ENCODE measurements around the gene CDCP2.
A peak's percentile ranks its signal among the peaks of the same experiment; 100 is the strongest.

The CDCP2 gene

DNA sequence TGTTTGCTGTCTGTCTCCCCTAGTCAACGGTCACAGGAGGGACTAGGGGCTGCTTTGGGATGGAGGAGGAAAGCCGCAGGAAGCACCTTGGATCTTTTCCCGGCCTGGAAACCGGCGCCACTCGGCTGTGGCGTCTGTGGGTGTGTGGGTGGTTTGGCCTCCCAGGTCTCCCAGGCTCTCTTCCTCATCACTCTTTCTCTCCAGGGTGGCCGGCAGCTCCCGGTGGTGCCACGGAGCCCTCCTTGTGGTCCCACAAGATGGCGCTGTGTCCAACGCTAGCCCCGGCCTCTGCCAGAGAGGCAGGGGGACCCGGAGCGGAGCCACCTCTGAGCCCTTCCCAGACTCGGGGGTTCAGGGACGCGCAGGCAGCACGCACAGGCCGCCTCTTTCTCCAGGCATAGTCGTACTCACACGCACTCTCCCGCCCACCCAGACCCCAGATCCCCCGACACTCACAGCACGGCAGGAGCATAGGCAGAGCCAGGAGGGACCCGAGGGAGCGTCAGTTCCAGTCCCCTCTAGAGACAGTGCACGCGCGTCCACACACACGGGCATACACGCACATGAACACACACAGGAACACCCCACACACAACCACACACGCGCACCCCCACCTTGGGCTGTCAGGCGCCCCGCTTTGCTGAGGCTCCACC, 31.2 kb downstream of the CDCP2 start:
- H3F3A ChIP-seq (ENCODE audit: control insufficient read depth, insufficient read depth): no peaks in the 10 kb centered on the region
- H3K27ac ChIP-seq (ENCODE audit: low read depth, low read length): no peak overlapping the region
- no peaks in the 10 kb centered on the region for H3K9me2 ChIP-seq (replicated peaks; ENCODE audit: control insufficient read depth, low read length)
- peak overlapping the region; percentile 22; the same call in 1 of the 2 replicates for H3K4me2 ChIP-seq (ENCODE audit: low read length)
- peaks cover 5% of the 10 kb centered on the region; the same call in 1 of the 2 replicates for H3K27me3 ChIP-seq (ENCODE audit: control insufficient read depth, low read length)
- H3K9me3 ChIP-seq (ENCODE audit: control insufficient read depth, insufficient read depth, low read length): no peaks in the 10 kb centered on the region
- peaks cover 2% of the 10 kb centered on the region; the same call in 1 of the 2 replicates for H3K4me1 ChIP-seq (ENCODE audit: control insufficient read depth, low read length)
- TF ChIP-seq EZH2phosphoT487 (IDR thresholded peaks at IDR 0.05; ENCODE audit: borderline replicate concordance, low read length): no peak
- TF ChIP-seq, protein P1, sequence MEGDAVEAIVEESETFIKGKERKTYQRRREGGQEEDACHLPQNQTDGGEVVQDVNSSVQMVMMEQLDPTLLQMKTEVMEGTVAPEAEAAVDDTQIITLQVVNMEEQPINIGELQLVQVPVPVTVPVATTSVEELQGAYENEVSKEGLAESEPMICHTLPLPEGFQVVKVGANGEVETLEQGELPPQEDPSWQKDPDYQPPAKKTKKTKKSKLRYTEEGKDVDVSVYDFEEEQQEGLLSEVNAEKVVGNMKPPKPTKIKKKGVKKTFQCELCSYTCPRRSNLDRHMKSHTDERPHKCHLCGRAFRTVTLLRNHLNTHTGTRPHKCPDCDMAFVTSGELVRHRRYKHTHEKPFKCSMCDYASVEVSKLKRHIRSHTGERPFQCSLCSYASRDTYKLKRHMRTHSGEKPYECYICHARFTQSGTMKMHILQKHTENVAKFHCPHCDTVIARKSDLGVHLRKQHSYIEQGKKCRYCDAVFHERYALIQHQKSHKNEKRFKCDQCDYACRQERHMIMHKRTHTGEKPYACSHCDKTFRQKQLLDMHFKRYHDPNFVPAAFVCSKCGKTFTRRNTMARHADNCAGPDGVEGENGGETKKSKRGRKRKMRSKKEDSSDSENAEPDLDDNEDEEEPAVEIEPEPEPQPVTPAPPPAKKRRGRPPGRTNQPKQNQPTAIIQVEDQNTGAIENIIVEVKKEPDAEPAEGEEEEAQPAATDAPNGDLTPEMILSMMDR (IDR thresholded peaks at IDR 0.05; ENCODE audit: low read depth, low read length, poor library complexity, severe bottlenecking): peak; percentile 65
- no peak overlapping the region for H3K4me3 ChIP-seq (ENCODE audit: low read length)
- no peaks in the 10 kb centered on the region for H3K79me2 ChIP-seq (ENCODE audit: control insufficient read depth, low read length)
- H3K36me3 ChIP-seq (ENCODE audit: control insufficient read depth, low read length): no peaks in the 10 kb centered on the region
- no peaks in the 10 kb centered on the region for H4K20me1 ChIP-seq (ENCODE audit: control insufficient read depth, insufficient read depth, low read depth, low read length)

DNA sequence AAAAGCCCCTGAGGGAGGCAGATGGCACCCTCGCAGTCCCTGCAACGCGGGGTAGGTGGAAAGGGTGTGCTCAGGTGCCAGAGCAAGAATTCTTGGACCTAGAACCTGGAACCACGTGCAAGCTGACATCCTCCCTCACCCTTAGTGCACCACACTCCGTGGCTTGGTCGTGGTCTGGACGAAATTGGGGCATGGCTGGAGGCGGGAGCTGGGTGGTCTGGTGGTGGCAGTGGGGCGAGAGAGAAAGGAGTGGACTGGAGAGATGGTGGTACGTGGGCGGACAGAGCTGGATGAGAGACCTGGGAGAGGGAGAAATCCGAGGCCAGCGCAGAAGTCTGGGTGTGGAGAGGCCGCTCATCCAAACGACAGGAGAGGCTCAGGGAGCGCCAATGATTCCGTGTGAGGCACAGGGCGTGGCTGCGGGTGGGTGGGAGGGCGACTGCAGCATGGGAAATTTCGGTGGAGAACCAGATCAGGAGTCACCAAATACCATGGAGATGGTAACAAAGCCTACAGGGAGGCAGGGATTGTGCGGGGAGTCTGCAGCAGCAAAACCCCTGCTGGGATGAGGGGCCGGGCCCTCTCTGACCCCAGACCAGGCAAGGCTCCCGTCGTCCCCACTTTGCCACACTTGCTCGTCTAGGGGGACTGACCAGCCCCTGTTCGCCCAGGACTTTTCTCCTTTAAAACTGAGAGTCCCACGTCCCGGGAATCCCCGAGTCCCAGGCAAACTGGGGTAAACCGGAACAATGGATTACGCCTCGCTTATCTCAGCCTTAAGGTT, 31.9 kb downstream of the CDCP2 start:
- Histone ChIP-seq H3K27me3 (ENCODE audit: control insufficient read depth, low read length) (peaks cover 5% of the 10 kb centered on the region; the same call in 1 of the 2 replicates), H3K36me3 (ENCODE audit: control insufficient read depth, low read length) (no peaks in the 10 kb centered on the region), H3F3A (ENCODE audit: control insufficient read depth, insufficient read depth) (no peaks in the 10 kb centered on the region), H3K9me2 (replicated peaks; ENCODE audit: control insufficient read depth, low read length) (no peaks in the 10 kb centered on the region), H3K4me1 (ENCODE audit: control insufficient read depth, low read length) (peaks cover 2% of the 10 kb centered on the region; the same call in 1 of the 2 replicates), H3K4me3 (ENCODE audit: low read length) (no peak overlapping the region), H3K79me2 (ENCODE audit: control insufficient read depth, low read length) (no peaks in the 10 kb centered on the region), H4K20me1 (ENCODE audit: control insufficient read depth, insufficient read depth, low read depth, low read length) (no peaks in the 10 kb centered on the region), H3K4me2 (ENCODE audit: low read length) (peak overlapping the region; percentile 22; the same call in 1 of the 2 replicates), H3K27ac (ENCODE audit: low read depth, low read length) (no peak overlapping the region), H3K9me3 (ENCODE audit: control insufficient read depth, insufficient read depth, low read length) (no peaks in the 10 kb centered on the region)
- TF ChIP-seq EZH2phosphoT487 (IDR thresholded peaks at IDR 0.05; ENCODE audit: borderline replicate concordance, low read length): no peak
- TF ChIP-seq, protein P1 (IDR thresholded peaks at IDR 0.05; ENCODE audit: low read depth, low read length, poor library complexity, severe bottlenecking): no peak

DNA sequence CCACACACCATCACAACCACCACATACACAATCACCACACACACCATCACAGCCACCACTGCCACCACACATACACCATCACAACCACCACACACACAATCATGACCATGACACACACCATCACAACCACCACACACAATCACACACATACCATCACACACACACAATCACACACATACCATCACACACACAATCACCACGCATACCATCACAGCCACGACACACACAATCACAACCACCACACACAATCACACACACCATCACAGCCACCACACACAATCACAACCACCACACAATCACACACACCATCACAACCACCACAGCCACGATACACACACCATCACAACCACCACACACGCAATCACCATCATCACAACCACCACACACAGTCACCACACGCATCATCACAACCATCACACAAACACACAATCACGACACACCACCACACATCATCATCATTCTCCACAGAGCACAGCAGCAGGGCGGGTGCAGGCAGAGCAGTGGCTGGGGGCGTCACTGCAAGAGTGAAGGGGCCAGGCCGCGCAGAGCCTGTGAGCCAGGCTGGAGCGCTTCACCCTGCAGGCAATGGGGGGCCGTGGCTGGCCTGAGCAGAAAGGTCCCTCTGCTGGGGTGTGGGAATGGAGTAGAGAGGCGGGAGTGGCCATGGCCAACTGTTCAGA, 32.6 kb downstream of the CDCP2 start:
- Histone ChIP-seq H3K79me2 (ENCODE audit: control insufficient read depth, low read length) (no peaks in the 10 kb centered on the region), H3K27ac (ENCODE audit: low read depth, low read length) (no peak overlapping the region), H3K4me2 (ENCODE audit: low read length) (no peak overlapping the region), H3K9me2 (replicated peaks; ENCODE audit: control insufficient read depth, low read length) (no peaks in the 10 kb centered on the region), H3K4me3 (ENCODE audit: low read length) (no peak overlapping the region), H3K27me3 (ENCODE audit: control insufficient read depth, low read length) (peaks cover 5% of the 10 kb centered on the region; the same call in 1 of the 2 replicates), H4K20me1 (ENCODE audit: control insufficient read depth, insufficient read depth, low read depth, low read length) (no peaks in the 10 kb centered on the region), H3K36me3 (ENCODE audit: control insufficient read depth, low read length) (no peaks in the 10 kb centered on the region), H3K4me1 (ENCODE audit: control insufficient read depth, low read length) (peaks cover 2% of the 10 kb centered on the region; the same call in 1 of the 2 replicates), H3F3A (ENCODE audit: control insufficient read depth, insufficient read depth) (no peaks in the 10 kb centered on the region), H3K9me3 (ENCODE audit: control insufficient read depth, insufficient read depth, low read length) (no peaks in the 10 kb centered on the region)
- TF ChIP-seq, protein P1 (IDR thresholded peaks at IDR 0.05; ENCODE audit: low read depth, low read length, poor library complexity, severe bottlenecking): no peak
- no peak for TF ChIP-seq EZH2phosphoT487 (IDR thresholded peaks at IDR 0.05; ENCODE audit: borderline replicate concordance, low read length)
